HG03558 (cell line): ENCODE measurements around the gene SPRYD4.
A peak's percentile ranks its signal among the peaks of the same experiment; 100 is the strongest.
"Not testable (repeated sequence)": the region's sequence is repeated elsewhere in the genome, so short reads cannot be mapped to it uniquely, and the experiment has no call there.

Experiments used
- ATAC-seq: cut with Tn5 transposase; IDR thresholded peaks from one replicate; pipeline ENCODE4 v1.9.1; 2021; ENCODE audit warnings: moderate number of reproducible peaks; ENCODE audit not compliant: unreplicated experiment; ENCODE audit errors: extremely low read depth

The SPRYD4 gene

DNA sequence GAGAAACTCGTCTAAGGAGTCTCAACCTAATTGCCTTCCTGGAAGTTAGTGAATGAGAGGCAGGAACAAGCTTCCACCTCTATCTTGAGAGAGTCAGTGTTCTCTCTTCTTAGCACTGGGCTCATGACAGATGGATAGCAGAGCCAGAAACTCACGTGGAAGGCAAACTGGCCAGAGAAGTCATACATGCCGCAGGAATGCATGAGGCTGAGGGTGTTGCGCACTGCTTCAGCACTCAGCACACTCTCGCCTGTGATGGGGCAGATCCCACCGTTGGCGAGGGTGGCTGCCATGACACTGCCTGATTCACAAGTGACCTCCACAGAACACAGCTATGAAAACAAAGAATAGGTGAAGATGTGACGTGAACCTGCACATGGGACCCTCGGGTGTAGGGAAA is 6.0 kb downstream of the SPRYD4 start:
- ATAC-seq = no peak

DNA sequence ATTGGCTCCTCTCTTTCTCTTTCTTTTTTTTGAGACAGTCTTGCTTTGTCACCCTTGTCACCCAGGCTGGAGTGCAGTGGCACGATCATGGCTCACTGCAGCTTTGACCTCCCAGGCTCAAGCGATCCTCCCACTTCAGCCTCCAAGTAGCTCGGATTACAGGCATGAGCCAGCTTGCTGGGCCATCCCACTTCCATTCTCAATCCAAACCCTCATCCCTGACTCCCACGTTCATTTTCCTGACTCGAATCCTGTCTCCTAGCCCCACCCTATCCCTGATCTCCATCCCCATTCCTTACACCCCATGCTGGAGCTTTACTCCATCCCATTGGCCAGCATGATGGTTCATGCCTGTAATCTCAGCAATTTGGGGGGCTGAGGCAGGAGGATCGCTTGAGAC is 7.8 kb downstream of the SPRYD4 start:
- no peak for ATAC-seq

DNA sequence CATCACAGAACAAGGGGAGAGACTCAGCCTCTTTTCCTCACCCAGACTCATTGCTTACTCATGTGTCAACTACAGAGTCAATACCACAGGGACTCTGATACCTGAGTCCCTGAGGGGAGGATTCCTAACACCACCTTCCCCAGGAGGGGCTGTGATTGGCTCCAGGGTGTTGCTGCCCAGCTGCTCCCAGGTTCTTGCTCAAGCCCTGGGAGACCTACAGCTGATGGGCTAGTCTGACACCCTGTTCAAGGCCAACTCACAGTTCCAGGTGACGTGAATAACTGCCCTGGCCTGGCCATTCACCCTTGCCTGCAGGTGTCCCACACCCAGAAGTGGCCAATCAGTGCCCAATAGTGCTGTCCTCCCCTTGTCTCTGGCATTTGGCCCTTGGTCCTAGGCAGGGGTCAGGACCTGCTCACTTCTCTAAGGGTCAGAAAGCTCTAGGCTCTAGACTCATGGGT is 8.6 kb downstream of the SPRYD4 start:
- no peak for ATAC-seq

DNA sequence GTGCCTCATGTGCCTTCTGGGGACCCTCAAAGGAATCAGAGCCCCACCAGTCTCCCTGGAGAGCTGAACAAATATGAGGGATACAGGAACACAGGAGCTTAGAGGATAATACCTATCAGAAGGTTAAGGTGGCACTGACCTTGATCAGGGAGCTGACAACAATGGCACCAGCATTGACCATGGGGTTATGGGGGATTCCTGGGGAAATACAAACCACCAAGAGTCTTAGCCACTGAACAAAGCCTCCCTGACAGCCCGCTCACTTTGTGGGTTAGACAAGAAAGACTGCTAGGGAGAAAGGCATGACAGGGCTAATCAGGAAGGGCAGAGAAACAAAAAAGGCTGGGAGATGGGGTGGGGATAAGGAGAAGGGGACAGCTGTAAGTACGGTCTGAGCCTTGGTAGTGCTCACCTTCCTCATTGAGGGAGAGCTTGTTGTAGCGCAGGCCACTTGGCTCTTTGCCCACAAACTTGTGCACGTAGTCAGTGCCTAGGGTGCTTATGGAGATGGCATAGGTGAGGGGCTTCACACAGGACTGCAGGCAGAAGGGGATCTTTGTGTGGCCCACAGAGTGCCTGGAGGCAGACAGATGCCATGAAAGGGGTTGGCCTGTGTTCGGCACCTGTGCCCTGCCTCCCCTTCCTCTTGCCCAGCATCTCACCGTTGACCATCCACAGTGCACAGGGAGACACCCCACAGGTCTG is 9.3 kb downstream of the SPRYD4 start:
- no peak for ATAC-seq

DNA sequence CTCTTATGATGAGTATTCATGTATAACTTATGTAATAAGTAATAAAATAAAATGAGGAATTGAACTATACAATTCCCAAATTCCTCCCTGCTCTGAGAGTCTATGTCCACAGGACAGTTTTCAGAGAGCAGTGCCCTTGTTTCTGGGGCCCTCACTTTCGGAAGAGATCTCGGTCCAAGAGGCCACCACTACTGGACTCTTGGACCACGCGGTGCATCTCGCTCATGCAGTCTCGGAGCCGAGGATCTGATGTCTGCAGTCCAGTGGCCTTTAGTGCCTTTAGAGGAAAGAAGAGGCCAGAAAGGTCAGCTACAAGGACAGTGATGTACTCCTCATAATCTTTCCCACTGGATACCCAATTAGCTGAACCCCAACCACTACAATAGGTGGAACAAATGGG is 11.2 kb downstream of the SPRYD4 start:
- no peak for ATAC-seq

DNA sequence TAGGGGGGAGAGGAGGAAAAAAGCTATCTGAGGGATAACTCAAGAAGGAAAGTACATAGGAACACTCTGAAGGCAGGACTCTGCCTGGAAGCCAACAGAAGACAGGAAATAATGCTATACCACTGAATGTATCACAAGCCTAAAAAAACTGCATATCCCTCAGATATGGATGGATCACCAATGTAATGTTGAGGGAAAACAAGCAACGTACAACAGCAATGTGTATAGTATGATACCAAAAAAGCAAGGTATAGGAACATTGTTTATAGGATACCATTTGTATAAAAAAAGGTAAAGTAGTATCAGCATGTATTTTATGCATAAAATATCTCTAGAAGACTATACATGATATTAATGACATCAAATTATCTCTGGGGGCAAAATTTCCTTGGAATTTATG is 16.2 kb downstream of the SPRYD4 start:
- ATAC-seq = no peak

DNA sequence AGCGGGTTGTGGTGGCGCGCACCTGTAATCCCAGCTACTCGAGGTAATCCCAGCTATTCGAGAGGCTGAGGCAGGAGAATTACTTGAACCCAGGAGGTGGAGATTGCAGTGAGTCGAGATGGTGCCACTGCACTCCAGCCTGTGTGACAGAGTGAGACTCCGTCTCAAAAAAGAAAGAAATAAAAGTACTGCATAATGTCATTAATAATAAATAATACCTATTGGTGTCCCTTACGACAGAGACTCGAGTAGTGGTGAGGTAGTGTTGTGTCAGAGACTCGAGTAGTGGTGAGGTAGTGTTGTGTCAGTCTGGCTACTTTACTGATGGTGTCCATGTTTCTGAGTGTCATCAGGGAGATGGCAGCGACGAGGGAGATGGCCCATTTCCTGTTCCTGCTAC is 18.3 kb downstream of the SPRYD4 start:
- ATAC-seq = no peak

DNA sequence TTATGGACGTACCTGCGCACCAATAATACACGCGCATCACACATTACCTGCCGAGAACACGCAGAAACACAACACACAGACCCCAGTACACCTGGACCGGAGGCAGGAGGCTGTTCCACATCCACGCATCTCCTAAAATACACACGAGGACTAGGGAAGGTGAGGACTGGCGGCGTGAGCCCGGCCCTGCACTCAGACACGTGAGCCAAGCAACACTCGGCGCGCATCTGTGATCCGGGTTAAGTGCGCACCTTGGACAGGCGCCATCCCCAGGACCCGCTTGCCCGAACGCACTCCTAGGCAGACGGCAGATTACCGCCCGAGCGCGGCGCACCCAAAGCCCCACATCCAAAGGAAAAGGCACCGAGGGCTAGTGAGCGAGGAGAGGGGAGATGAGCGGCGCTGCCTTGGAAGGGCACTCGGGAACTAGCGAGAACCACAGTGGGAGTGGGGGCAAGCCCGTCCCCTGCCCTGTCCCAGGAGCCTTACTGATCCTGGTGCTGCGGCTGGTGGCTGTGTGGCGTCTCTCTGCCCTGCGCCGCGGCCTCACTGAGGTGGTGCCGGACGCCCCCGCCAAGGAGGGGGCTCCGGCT is 19.2 kb downstream of the SPRYD4 start:
- no peak for ATAC-seq

DNA sequence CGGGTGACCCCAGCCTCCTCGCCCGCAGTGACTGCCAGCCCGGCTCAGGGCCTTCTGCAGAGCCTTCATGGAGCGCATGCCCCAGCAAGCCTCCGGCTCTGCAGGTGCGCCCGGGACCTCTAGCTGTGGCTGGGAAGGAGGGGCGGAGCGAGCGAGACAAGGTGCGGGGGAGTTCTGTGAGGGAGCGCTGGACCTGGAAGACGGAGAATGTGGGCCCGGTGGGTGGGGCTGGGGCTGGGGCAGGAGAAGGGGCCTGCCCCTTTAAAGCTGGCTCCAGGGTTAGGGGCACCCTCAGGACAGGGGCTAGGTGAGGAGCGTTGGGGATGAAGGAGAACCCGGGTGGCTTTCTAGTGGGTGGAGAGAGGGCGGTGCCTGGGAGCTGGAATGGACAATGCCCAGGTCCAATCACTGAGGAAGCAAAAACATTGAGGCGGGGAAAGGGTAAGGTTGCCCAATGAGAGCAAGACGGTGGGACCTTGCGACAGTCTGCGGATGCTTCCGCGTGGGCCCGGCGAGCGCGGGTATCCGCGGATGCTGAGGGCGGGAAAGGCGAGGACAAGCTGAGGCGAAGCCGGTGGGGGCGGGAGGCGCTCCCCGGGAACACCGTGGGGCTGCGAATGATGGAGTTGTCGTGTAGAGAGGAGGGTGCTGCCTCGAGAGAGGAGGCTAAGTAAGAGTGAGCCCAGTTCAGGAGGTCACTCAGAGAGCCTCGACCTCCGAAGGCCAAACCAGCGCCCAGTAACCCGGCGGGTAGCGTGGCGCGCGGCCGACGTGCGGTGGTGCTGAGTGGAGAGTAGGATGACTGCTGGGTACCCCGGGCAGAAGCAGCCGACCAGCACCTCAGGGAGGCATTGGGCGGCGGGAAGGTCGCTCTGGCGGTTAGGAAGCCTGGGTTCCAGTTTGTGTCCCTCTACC is 19.9 kb downstream of the SPRYD4 start, which contains the start of gene GLS2:
TSS of gene GLS2 (minus strand) at position 121 of the 915 bp plus-strand sequence. CDS start at position 78, 43 bp downstream.
- ATAC-seq = peak; percentile 69

DNA sequence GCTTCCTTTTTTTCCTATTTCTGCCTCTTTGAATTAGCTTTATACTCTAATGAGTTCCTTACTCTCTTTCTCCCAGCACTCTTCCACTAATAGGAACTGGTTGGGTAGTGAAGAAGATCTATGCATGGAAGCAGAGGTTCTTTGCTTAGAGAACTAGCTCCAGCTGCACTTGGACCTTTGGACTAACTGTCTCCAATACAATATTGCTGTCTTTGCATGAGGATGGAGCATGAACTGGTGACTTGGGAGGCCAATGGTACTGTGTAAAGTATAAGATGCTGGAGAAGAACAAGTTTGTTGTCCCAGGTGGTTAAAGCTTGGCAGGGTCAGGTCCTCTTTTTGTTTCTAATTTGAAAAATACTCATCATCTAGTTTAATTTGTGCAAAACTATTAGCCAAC is 22.0 kb downstream of the SPRYD4 start:
- no peak for ATAC-seq

DNA sequence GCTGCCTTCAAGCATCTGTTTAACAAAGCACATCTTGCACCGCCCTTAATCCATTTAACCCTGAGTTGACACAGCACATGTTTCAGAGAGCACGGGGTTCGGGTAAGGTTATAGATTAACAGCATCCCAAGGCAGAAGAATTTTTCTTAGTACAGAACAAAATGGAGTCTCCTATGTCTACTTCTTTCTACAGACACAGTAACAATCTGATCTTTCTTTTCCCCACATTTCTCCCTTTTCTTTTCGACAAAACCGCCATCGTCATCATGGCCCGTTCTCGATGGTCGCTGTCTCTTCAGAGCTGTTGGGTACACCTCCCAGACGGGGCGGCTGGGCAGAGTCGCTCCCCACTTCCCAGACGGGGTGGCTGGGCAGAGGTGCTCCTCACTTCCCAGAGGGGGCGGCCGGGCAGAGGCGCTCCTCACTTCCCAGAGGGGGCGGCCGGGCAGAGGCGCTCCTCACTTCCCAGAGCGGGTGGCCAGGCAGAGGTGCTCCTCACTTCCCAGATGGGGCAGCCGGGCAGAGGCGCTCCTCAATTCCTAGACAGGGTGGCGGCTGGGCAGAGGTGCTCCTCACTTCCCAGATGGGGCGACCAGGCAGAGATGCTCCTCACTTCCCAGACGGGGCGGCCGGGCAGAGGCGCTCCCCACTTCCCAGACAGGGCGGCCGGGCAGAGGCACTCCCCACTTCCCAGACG is 25.2 kb downstream of the SPRYD4 start:
- not testable (repeated sequence) for ATAC-seq

DNA sequence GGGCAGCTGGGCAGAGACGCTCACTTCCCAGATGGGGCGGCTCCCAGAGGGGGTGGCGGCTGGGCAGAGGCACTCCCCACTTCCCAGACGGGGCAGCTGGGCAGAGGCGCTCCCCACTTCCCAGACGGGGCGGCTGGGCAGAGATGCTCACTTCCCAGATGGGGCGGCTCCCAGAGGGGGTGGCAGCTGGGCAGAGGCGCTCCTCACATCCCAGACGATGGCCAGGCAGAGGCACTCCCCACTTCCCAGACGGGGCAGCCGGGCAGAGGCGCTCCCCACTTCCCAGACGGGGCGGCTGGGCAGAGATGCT is 25.7 kb downstream of the SPRYD4 start:
- not testable (repeated sequence) for ATAC-seq

DNA sequence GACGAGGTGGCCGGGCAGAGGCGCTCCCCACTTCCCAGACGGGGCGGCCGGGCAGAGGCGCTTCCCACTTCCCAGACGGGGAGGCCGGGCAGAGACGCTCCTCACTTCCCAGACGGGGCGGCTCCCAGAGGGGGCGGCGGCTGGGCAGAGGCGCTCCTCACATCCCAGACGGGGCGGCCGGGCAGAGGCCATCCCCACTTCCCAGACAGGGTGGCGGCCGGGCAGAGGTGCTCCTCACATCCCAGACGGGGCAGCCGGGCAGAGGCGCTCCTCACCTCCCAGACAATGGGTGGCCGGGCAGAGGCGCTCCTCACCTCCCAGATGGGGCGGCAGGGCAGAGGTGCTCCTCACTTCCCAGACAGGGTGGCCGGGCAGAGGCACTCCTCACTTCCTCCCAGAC is 26.1 kb downstream of the SPRYD4 start:
- ATAC-seq = not testable (repeated sequence)

DNA sequence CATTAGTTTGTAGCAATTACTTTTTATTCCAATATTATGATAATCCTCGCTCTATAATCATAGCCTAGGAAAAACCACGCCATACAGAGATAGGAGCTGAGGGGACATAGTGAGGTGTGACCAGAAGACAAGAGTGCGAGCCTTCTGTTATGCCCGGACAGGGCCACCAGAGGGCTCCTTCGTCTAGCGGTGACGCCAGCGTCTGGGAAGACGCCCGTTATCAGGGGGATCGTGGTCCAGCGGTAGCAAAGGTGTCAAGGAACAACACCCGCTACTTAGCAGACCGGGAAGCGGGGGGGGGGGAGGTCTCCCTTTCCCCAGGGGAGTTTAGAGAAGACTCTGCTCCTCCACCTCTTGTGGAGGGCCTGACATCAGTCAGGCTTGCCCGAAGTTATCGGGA is 28.3 kb downstream of the SPRYD4 start:
- not testable (repeated sequence) for ATAC-seq

DNA sequence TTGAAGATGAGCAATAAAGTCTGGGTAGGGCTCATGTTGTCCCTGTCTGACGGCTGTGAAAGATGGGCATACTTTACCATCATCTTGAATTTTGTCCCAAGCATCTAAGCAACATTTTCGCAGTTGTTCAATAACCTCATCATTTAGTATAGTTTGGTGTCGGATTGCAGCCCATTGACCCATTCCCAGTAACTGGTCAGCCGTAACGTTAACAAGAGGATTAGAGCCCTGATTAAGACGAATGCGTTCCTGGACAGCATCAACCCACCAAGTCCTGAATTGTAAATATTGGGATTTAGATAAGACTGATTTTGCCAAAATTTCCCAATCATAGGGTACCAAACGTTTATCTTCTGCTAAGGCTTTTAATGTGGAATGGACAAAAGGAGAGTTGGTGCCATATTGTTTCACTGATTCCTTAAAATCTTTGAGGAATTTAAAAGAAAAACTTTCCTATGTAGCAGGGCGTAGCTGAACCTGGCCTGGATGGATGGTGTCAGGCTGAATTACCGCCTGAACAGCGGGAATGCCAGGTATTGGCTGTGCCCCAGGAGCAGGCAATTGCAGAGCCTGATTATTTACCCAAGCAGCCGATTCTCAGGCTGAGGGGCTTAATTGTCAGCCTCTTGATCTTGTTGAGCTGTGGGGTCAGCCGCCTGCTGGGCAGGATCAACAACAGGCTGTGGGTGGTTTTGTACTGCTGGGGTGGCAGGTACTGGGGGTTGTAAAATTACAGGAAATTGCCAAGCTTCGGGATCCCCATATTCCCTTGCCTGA is 29.9 kb downstream of the SPRYD4 start:
- ATAC-seq = not testable (repeated sequence)

DNA sequence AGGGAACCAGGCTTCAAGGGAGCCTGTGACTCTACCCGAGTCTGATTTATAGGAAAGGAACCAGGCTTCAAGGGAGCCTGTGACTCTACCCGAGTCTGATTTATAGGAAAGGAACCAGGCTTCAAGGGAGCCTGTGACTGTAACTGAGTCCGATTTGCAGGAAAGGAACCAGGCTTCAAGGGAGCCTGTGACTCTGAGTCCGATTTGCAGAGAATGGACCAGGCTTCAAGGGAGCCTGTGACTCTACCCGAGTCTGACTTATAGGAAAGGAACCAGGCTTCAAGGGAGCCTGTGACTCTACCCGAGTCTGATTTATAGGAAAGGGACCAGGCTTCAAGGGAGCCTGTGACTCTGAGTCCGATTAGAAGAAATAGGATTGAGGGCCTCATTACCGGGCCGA is 31.1 kb downstream of the SPRYD4 start:
- not testable (repeated sequence) for ATAC-seq

DNA sequence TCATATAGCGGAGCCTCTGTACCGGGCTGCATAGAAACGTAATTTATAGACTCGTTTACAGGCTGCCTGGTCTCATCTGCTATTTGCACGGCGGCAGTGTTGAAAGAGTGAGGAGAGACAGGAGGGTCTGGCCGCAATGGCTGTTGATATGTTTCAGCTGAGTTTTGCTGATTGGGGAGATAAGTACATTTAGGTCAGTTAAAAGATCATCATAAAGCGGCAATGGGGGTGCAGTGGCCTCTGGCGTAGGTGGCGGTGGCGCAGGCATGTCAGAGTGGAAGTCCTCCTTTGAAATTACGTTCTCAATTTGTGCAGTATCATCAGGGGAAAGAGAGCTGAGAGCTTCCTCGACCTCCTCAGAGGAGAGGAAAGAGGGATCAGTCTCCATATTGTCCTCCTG is 31.5 kb downstream of the SPRYD4 start:
- not testable (repeated sequence) for ATAC-seq

DNA sequence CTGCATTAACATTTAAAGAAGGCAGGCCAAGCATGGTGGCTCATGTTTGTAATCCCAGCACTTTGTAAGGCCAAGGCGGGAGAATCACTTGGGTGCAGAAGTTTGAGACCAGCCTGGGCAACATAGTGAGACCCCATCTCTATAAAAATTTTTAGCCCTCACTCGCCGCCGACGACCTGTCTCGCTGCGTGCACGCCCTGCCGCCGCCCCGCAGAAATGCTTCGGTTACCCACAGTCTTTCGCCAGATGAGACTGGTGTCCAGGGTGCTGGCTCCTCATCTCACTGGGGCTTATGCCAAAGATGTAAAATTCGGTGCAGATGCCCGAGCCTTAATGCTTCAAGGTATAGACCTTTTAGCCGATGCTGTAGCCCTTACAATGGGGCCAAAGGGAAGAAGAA is 42.4 kb downstream of the SPRYD4 start:
- no peak for ATAC-seq

DNA sequence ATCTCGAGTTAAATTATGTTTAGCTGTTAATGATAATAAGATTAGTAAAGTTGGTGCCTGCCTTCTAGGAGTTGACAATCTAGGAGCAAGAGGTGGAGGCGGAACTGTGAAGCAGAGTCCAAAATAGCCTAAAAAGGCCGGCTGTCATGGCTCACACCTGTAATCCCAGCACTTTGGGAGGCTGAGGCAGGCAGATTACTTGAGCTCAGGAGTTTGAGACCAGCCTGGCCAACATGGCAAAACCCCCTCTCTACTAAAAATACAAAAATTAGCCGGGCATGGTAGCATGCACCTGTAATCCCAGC is 45.6 kb downstream of the SPRYD4 start:
- not testable (repeated sequence) for ATAC-seq

DNA sequence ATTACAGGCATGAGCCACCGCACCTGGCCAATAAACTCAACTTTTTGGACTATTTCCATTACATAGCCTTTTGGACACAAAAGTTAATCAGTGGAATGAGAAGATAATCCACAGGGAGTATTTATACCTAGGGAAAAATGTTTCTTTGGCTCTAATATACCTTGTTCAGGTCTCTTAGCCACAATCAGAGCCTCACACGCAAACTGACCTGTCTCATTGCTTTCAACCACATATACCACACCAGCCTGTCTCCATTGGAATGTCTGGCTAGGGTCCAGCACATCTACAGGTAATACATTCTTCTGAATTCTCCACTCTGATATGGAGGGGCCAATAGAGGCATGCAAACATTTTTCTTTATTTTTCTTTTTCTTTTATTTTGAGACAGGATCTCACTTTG is 49.5 kb downstream of the SPRYD4 start:
- no peak for ATAC-seq
